ENCODE results near the gene HAUS2.

- TF ChIP-seq SMC3 (IDR thresholded peaks at IDR 0.05) (no peak), CTCF (IDR thresholded peaks at IDR 0.05) (no peak), MAX (IDR thresholded peaks at IDR 0.05) (no peak)
These were observed 46.2 kb upstream of the HAUS2 start for GRCh38 chr15:42502477-42502876.

Measured in A549 (cell line).